Lower lobe of right lung (tissue), 2 donors: Measurements from ENCODE around the gene SMC1A. TPM values are rescaled to one million over a fixed set of nuclear protein-coding genes. Genes with fewer than 3 reads are reported as not detected.
"Not testable (repeated sequence)": the region's sequence is repeated elsewhere in the genome, so short reads cannot be mapped to it uniquely, and the experiment has no call there.

Experiments used
- ATAC-seq, 2 donors: fragments of 200-7000 bp; cut with Tn5 transposase; one replicate each; pipeline ENCODE4 v1.9.1; 2020 to 2022; ENCODE audit warnings: mild to moderate bottlenecking in 2 of 2, moderate library complexity in 2 of 2
- DNase-seq: peaks from one replicate; pipeline ENCODE4 v3.0.0-alpha.2; 2020
- H3K27ac ChIP-seq: fragments of 200-600 bp; one replicate; pipeline ENCODE4 v1.8.0; 2022
- H3K27me3 ChIP-seq: fragments of 200-600 bp; one replicate; pipeline ENCODE4 v1.8.0; 2022; ENCODE audit warnings: low read depth
- H3K36me3 ChIP-seq: fragments of 200-600 bp; one replicate; pipeline ENCODE4 v1.8.0; 2022; ENCODE audit warnings: mild to moderate bottlenecking
- H3K4me1 ChIP-seq: fragments of 200-600 bp; one replicate; pipeline ENCODE4 v1.8.0; 2022
- H3K4me3 ChIP-seq: fragments of 200-600 bp; one replicate; pipeline ENCODE4 v1.8.0; 2022; ENCODE audit warnings: mild to moderate bottlenecking
- H3K9me3 ChIP-seq: fragments of 200-600 bp; one replicate; pipeline ENCODE4 v1.8.0; 2022
- intact Hi-C: fragments of 100-400 bp; cut with DNase I; formaldehyde crosslinking; loops from one replicate; pipeline ENCODE4 v1.11.0; 2022
- total RNA-seq: library from RNA; stranded (reverse); fragmentation: NEBNext Ultra II Directional; extraction: Animal tissue kit (Norgen Biotek cat#: 25700); gene quantifications from one replicate; pipeline ENCODE4 v1.2.1, GENCODE V29; 2021
- TF ChIP-seq, protein P1 (sequence below): fragments of 200-600 bp; IDR thresholded peaks from one replicate; pipeline ENCODE4 v1.8.0; 2022; ENCODE audit warnings: antibody characterized with exemption, mild to moderate bottlenecking
- donor health status: DM: no; HTN: yes; CAD: no; lungs with severe emphysema.

SMC1A gene
- total RNA-seq, 1 donor from 2014 or later, result 52.0 TPM

DNA sequence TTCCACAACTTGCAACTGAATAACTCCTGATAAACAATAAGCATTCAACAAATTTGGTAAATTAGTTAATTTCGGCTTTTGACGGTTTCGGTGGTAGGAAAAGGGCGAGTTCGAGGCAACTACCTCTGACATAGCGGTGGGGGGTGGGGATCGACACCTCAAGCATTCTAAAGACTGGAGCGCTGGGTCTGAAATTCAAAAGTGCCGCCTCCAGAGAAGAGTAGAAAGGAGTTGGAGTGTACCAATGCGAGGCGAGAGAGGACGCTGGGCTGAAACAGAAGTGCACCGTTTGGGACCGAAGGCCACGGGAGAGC, 725 bp downstream of the SMC1A start:
- Histone ChIP-seq H3K9me3 (no peaks in the 10 kb centered on the region), H3K36me3 (no peaks in the 10 kb centered on the region), H3K27ac (peak overlapping the region; percentile 93), H3K4me1 (peaks cover 8% of the 10 kb centered on the region), H3K4me3 (peak overlapping the region; percentile 68), H3K27me3 (no peaks in the 10 kb centered on the region)
- intact Hi-C loops, result no loop called here
- no peak for DNase-seq
- peak; percentile 44 to 56 for ATAC-seq
- TF ChIP-seq, protein P1, sequence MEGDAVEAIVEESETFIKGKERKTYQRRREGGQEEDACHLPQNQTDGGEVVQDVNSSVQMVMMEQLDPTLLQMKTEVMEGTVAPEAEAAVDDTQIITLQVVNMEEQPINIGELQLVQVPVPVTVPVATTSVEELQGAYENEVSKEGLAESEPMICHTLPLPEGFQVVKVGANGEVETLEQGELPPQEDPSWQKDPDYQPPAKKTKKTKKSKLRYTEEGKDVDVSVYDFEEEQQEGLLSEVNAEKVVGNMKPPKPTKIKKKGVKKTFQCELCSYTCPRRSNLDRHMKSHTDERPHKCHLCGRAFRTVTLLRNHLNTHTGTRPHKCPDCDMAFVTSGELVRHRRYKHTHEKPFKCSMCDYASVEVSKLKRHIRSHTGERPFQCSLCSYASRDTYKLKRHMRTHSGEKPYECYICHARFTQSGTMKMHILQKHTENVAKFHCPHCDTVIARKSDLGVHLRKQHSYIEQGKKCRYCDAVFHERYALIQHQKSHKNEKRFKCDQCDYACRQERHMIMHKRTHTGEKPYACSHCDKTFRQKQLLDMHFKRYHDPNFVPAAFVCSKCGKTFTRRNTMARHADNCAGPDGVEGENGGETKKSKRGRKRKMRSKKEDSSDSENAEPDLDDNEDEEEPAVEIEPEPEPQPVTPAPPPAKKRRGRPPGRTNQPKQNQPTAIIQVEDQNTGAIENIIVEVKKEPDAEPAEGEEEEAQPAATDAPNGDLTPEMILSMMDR, result no peak

DNA sequence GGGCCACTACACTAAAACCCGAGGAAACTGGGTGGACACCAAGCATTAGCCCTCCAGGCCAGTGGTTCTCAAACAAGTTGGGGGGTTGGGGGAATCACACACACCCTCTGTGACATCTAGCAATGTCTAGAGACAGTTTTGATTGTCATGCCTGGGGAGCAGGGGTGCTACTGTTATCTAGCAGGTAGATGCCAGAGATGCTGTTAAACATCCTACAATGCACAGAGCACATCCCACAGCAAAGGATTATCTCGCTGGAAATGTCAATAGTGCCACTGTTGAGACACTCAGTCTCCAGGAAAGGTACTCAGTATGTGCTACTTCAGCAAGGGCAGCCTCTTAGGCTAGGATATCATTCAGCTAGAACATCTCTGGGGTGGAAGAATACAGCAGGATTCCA, 1.3 kb downstream of the SMC1A start:
- Histone ChIP-seq H3K4me3 (peak overlapping the region; percentile 68), H3K4me1 (peaks cover 8% of the 10 kb centered on the region), H3K36me3 (no peaks in the 10 kb centered on the region), H3K27ac (no peak overlapping the region), H3K9me3 (no peaks in the 10 kb centered on the region), H3K27me3 (no peaks in the 10 kb centered on the region)
- intact Hi-C loops, result no loop called here
- no peak for ATAC-seq
- DNase-seq, result no peak
- TF ChIP-seq, protein P1, result no peak

DNA sequence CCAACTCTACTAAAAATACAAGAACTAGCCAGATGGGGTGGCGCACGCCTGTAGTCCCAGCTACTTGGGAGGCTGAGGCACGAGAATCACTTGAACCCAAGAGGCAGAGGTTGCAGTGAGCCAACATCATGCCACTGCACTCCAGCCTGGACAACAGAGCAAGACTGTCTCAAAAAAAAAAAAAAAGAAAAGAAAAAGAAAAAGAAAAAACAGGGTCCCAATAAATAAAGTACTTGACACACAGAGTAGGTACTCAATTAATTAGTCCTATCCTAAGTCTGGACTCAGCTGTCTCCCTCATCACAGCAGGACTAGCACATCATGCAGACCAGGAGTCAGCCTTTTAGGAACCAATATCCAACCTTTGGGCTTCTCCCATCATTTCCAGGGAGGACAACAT, 2.1 kb downstream of the SMC1A start:
- DNase-seq, H3K9me3 ChIP-seq, H3K27ac ChIP-seq, H3K27me3 ChIP-seq, H3K4me1 ChIP-seq, H3K4me3 ChIP-seq, H3K36me3 ChIP-seq, ATAC-seq, intact Hi-C loops: not testable (repeated sequence)

DNA sequence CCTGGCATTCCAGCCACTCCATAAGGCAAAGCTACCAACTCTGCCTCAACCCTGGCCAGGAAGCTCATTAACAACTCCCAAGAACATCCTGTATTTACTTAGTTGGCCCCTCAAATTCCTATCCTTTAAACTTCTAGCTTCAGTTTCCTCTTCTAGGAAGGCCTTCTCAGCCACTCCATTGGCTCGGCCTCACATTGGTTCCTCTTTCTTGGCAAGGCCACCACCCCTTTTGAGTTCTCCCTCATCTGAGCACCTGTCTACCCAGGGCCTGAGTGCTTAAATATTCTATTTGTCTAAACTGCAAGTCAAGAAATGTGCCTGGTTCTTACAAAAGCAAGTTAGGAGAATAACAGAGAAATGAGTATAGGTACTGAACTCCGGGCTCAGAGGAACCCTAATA, 10.0 kb downstream of the SMC1A start:
- Histone ChIP-seq H3K4me3 (no peak overlapping the region), H3K27me3 (no peaks in the 10 kb centered on the region), H3K9me3 (no peaks in the 10 kb centered on the region), H3K27ac (no peak overlapping the region), H3K36me3 (peaks cover 75% of the 10 kb centered on the region), H3K4me1 (no peaks in the 10 kb centered on the region)
- intact Hi-C loops, result no loop called here
- no peak for ATAC-seq
- TF ChIP-seq, protein P1, result no peak
- no peak for DNase-seq

DNA sequence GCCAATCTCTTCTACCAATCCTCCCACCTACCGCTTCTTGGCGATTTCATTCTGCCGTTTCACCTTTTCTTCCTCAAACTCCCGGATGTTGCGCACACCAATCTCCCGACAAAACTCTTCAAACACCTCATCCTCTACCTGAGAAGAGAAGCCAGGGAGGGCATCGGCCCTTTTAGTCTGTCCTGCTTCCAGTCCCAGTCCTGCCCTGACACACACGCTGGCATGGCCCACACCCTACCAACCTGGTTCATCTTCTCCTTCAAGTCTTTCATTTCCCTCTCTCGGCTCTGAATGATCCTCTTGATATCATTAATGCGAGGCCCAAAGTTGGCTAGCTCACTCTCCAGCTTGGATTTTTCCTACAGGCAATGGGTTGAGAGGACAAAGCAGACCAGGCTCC, 18.9 kb downstream of the SMC1A start:
- H3K4me1 ChIP-seq, result no peaks in the 10 kb centered on the region
- no peaks in the 10 kb centered on the region for H3K27me3 ChIP-seq
- no peak overlapping the region for H3K27ac ChIP-seq
- peaks cover 98% of the 10 kb centered on the region for H3K36me3 ChIP-seq
- TF ChIP-seq, protein P1, result no peak
- no peaks in the 10 kb centered on the region for H3K9me3 ChIP-seq
- DNase-seq (no peak), ATAC-seq (no peak)
- no peak overlapping the region for H3K4me3 ChIP-seq
- intact Hi-C loops, result no loop called here

DNA sequence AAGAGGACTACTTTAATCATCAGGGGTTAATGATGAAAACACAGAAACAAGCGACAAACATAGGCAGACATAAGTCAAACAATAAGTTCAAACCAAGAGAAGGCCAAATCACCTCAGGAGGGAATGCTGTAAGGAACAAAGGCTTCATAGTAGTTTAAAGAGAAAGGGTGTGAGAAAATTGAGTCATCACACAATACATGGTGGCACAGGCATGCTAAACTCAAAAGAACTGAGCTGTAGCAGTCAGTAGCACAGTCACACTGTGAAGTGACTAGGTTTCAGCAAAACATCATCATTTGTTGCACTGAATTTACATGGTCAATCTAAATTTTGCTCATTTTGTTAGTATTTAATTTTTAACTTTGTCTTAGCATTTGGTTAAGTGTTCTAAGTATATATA, 24.2 kb downstream of the SMC1A start:
- no peaks in the 10 kb centered on the region for H3K9me3 ChIP-seq
- no peaks in the 10 kb centered on the region for H3K27me3 ChIP-seq
- no peak for ATAC-seq
- no peak overlapping the region for H3K4me3 ChIP-seq
- H3K27ac ChIP-seq, result no peak overlapping the region
- no peaks in the 10 kb centered on the region for H3K4me1 ChIP-seq
- DNase-seq, result no peak
- H3K36me3 ChIP-seq, result peaks cover 89% of the 10 kb centered on the region
- TF ChIP-seq, protein P1, result no peak
- intact Hi-C loops, result no loop called here
